Bone marrow (tissue), 2 donors: ENCODE results near the gene CHRND.

Experiments
- DNase-seq, 2 donors: peaks; one replicate each; lab custom pipeline; 2025; lab: John Stamatoyannopoulos, UW

The CHRND gene

DNA sequence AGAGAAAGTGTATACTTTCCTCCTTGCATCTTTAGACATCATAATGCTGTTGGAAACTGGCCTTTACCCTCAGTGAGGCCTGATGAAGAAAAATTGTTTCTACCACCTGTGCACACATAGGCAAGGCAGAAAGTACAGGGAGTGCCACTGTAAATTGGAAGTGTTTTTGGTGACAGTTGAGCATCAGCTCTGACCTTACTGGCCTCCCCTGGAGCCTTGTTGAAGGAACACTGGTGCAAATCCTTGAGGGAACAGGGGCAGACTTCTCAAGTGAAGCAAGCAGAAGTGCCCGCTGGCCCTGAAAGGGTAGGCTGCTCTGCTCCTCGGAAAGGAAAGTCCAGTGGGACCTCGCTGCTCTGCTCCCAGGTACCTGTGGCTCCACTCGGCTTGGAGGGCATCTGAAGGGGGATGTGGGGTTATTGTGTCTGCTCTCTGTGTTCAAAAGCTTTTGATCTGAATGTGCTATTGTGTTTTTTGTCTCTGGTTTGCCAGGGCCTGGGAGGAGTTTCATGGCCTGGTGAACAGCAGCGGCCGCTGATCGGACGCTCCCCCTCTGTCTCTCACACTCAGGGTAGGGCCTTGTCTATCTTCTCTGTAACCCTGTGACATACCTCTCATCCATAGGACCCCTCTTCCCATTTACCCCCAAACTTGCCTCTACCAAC, 47.9 kb downstream of the CHRND start:
- DNase-seq = no peak

DNA sequence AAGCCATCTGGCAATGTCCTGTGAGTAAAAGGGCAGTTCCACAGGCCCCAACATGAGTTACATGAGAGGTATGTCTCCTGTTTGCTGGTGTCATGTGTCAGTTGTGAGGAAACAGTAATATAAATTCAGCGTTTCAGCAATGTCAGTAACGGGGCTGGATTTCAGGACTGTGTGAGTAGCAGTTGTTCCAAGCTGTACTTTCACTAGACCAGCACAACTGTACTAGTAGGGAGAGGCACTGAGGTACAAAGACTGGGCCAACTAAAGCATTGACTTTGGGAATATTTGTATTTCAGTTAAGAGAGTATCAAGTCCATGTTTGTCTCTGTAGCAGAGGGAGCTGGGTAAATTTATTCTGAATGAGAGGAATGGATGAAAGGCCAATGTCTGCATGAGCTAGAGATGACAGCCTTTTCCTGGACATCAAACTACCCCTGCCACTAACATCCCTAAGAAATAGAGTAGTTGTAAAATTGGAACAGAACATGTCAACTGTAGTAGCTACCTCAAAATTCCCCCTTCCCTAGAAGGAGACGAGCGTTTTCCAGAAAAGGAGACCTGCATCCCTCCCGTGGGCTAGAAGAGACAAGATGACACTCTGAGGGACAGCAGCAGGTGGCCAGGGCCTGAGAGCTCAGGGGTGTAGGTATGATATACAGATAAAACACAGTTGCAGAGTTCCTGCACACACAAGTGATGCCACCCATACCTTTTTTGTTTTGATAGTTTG, 48.9 kb downstream of the CHRND start:
- DNase-seq = no peak

DNA sequence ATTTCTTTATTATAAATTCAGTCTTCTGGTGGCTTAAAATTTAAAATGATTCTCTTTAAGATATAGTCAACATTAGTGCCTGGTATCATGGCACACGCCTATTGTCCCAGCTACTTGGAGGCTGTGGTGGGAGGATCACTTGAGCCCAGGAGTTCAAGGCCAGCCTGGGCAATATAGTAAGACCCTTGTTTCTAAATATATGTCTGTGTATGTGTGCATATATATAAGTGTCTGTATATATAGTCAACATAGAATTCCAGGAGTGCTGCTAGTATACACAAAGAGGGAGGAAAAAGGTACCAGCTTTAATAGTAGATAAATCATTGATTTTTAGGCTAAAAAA, 49.4 kb downstream of the CHRND start:
- no peak for DNase-seq

DNA sequence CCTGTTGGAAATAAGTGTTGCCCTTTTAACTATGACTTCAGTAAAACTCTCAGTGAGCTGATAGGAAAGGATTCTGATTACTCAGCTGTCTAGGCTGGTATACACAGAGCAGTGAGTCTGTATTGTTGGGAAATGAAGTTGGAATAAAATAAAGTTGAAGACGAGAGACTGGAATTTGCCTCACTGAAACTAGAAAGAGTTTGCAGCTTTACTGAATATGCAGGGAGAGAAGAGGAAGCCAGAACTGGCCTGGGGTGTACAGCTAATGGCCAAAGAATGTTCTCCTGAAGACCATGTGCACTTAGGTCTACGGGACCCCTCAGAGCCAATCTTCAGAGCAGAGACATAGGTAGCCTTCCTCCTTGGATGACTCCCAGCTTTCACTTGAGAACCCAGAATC, 51.0 kb downstream of the CHRND start:
- no peak for DNase-seq

DNA sequence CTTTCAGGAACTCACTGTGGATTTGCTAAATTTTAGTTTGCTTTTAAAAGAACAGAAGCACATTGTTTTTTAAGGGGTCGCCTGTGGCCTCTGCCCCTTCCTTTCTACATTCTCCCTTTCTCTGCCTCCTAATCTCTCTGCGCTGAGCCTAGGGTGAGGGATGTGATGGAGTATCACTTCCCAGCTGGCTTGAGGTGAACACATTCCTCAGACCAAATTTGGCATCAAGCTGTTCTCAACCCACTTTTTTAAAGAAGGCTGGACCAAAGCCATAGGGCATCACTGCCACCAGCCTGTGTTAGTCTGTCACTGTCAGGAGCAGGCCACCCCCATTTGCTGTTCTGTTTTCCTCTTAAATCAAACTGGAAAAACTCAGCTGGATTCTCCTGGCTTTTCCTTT, 51.9 kb downstream of the CHRND start:
- no peak for DNase-seq

DNA sequence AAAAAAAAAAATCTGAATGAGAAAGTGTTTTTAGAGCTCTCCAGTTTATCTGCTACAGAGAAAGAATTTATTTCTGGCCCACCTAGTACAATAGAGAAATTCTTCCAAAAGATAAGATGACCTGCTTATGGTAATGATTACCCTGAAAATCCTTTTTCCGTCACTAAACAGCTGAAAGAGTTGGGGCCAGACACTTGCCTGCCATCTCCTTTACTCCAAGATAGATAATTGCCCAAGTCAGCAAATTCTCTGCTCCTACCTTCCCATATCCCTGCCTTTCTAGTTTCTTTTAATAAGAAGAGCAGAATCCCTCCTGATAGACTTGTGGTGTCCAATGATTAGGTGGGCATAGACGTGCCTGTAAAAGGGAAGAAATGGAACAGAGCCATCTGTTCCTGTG, 52.7 kb downstream of the CHRND start:
- DNase-seq = no peak

DNA sequence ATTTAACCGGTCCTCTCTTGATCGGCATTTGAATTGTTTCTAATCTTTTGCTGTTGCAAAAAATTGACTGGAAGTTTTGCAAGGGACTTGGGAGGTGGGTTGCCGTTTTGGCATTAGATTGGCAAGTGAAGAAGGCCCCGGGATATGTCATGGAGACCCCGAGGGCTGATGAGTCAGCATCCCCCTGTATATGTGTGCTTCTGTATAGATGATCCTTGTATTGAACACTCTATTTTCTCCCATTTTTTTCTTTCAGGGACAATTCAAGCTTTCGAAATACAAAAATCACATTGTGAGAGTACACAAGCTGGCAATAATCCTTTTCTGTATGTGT, 54.7 kb downstream of the CHRND start:
- DNase-seq = no peak

DNA sequence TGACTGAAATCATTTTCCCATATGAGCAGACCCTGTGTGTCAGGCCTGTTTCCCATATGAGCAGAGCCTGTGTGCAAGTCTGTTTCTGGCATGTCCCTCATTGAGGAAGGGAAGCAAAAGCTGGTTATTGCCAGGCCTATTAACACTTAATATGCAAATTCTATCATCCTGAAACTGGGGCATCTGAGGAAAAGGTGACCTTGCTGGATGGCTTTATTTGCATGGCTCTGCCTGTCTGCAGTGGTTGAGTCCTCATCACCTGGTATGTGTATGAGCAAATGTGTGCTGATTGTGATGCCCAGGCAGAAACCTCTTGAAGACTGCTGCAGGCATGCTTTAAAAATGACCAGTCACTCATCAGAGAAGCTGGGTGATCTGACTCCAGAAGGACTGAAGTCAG, 55.8 kb downstream of the CHRND start:
- DNase-seq = no peak

DNA sequence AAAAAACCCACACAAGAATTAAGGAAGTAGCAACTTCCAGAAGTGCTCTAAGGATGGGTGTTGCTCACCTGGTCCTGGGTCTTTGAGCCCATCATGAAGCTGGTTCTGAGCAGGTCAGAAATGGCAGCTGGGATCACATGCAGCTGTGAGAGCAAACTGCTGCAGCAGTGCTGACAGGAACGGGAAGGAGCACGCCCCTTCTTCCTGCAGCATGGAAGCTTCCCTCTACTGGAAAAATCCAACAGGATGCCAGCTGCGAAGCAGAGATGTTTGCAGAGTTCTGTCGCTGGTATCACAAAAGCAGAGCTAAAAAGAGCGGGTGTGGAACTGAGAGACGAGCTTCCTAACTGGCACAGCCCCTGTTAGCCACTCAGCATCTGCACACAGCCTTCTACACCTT, 58.3 kb downstream of the CHRND start:
- no peak for DNase-seq
